OCI-LY7 (cell line): ENCODE results near the gene DPH1.

Experiments used
- CTCF ChIP-seq: fragments of 200-600 bp; sonication (generic); conservative IDR thresholded peaks from 2 replicates; pipeline ENCODE4 v1.5.1; 2014; ENCODE audit warnings: mild to moderate bottlenecking, antibody characterized with exemption, low read length, moderate library complexity, mixed read lengths
- EZH2phosphoT487 ChIP-seq: fragments of 200-600 bp; sonication (generic); IDR thresholded peaks from 2 replicates; pipeline ENCODE4 v1.6.1; 2018; ENCODE audit warnings: low read depth, borderline replicate concordance, mild to moderate bottlenecking, mixed run types, antibody characterized with exemption, low read length, moderate library complexity, mixed read lengths

GRCh38 chr17:2012499-2012898 is 17.5 kb upstream of the DPH1 start:
- TF ChIP-seq CTCF (no peak), EZH2phosphoT487 (no peak)
